HG03280 (cell line): ENCODE results near the gene SERPINA4.

ENCODE experiments used
- ATAC-seq: cut with Tn5 transposase; IDR thresholded peaks from one replicate; pipeline ENCODE4 v1.9.1; 2021; ENCODE audit warnings: mild to moderate bottlenecking, moderate library complexity; ENCODE audit not compliant: unreplicated experiment

Gene SERPINA4

DNA sequence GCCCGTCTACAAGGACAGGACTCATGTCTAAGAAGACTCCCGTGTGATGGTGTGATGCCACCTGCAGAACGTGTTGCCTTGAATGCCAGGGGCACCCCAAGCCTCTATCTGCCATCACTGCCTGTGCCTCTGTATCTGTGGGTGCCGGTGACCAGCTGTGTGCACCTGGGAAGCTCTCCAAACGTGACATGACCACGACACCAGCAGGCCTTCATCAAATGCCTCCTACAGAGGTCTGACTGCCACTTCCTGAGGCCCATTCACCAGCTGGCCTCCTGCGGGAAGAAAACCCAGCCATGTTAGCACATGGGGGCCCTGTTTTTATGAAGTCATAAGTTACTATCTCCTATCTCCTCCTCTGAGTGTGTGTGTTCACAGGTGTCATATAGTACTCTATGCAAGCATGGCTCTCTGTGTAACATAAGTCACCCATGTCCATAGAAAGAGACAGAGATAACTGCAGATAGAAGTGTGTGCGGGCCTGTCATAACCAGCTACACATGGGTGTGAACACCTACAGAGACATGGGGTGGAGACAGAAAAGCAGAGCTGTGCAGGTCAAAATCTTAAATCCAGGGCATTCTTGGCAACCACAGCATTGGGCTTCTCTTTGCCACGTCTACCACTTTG is 18.3 kb upstream of the SERPINA4 start:
- ATAC-seq: no peak

GRCh38 chr14:94543449-94544124 is 17.7 kb upstream of the SERPINA4 start:
- ATAC-seq: no peak

- no peak for ATAC-seq
Observed at GRCh38 chr14:94544726-94545125, 16.5 kb upstream of the SERPINA4 start.

GRCh38 chr14:94545131-94545841 is 16.0 kb upstream of the SERPINA4 start:
- no peak for ATAC-seq

GRCh38 chr14:94547151-94547680 is 14.0 kb upstream of the SERPINA4 start:
- ATAC-seq: no peak

GRCh38 chr14:94547726-94548125 is 13.5 kb upstream of the SERPINA4 start:
- no peak for ATAC-seq

- no peak for ATAC-seq
Observed at GRCh38 chr14:94548131-94548998, 12.9 kb upstream of the SERPINA4 start.

GRCh38 chr14:94548999-94549985 is 11.9 kb upstream of the SERPINA4 start:
- ATAC-seq: no peak

DNA sequence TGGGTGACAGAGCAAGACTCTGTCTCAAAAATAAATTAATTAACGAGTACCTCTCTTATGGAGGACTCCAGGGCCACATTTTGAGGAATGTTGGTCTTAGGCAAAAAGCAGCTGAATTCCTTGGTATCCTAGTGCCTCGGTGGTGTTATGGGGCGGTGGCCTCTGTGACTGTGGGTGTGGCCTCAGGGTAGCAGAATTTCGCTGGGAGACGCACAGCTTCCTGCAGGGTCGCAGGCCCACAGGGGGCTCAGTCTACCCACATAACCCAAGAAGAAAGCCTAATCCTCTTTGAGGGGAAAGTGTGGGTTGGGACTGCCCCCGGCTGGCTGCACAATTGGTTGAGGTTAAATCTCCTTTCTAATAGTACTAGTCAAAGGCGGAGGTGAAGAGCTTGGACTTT is 11.2 kb upstream of the SERPINA4 start:
- ATAC-seq: no peak

GRCh38 chr14:94555991-94556390 is 5.3 kb upstream of the SERPINA4 start:
- no peak for ATAC-seq

GRCh38 chr14:94557327-94557726 is 3.9 kb upstream of the SERPINA4 start:
- no peak for ATAC-seq

DNA sequence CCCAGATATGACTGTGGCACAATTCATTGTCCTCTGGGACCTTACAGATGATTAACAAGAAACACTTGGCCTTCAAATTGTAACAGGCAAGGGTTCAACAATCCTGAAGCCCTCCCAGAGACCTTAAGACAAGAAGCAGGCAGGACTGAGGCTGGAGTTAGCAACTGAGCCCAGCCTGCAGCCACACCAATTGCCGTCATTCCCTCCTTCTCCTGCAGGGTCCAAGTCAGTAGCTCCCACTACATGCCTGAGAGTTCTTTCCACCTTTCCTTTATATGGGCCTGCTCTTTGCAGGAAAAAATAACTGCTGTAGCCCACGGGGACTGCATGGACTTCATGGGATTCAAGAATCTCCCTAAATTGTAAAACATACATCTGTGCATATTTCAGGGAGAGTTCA is 2.4 kb upstream of the SERPINA4 start:
- ATAC-seq: no peak

DNA sequence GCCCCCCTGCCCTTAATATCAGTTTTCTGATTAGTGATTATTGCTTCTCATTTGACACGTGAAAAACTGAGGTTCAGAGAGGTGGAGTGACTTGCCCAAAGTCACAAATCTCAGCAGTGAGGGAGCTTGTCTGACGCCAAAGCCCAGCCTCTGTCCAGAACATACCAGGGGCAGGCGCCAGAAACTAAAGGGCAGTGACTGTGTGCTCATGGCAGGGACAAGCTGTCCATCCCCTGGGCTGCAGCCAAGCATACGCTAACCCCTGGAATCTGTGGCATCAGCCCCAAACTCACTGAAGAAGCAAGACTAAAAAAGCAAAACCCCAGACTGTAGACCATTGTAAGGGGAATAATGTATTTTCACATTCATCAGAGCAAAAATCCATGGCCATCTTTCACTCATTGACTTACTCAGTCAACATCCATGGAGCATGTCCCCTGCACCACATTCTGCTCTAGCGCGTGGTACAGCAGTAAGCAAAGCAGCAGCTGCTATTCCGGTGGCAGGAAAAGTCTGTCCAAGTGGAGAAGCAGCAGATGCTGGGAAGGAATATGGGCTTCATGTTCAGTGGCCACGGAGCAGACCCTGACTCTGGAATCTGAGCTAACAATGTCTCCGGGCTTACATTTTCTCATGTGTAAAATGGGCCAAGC is 1.5 kb upstream of the SERPINA4 start:
- ATAC-seq: no peak

DNA sequence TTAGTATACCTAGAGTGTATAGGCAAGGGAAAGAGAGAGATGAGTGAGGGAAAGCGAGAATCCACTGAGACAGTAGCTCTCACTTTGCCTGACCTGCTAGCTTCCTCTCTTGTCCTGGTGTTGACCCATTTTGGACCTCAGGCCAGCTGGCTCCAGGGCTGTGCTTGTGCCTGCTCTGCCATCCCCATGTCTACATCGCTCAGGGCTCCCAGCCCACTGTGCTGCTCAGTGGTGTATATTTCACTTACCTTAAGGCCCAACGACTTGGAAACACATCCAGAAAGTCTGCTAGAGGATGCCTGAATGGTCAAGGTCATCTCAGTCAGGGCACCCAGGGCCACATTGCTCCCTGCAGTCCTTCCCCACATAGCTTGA is 964 bp upstream of the SERPINA4 start:
- ATAC-seq: no peak

DNA sequence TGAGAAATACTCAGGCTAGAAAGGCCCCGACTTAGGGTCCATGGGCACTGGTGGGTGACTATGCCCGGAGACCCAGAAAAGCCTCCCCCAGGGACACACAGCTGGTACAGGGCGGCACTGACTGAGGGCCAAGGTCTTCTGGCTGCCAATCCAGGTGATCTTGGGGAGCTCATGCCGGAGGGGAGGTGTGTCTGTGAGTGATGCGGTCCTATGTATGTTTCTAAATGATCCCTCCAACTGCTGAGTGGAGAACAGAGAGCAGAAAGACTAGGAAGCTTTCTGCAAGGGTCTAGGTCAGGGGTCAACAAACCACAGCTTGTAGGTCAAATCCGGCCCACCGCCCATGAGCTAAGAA is 391 bp downstream of the SERPINA4 start:
- no peak for ATAC-seq

GRCh38 chr14:94562022-94562421 is 780 bp downstream of the SERPINA4 start:
- no peak for ATAC-seq

DNA sequence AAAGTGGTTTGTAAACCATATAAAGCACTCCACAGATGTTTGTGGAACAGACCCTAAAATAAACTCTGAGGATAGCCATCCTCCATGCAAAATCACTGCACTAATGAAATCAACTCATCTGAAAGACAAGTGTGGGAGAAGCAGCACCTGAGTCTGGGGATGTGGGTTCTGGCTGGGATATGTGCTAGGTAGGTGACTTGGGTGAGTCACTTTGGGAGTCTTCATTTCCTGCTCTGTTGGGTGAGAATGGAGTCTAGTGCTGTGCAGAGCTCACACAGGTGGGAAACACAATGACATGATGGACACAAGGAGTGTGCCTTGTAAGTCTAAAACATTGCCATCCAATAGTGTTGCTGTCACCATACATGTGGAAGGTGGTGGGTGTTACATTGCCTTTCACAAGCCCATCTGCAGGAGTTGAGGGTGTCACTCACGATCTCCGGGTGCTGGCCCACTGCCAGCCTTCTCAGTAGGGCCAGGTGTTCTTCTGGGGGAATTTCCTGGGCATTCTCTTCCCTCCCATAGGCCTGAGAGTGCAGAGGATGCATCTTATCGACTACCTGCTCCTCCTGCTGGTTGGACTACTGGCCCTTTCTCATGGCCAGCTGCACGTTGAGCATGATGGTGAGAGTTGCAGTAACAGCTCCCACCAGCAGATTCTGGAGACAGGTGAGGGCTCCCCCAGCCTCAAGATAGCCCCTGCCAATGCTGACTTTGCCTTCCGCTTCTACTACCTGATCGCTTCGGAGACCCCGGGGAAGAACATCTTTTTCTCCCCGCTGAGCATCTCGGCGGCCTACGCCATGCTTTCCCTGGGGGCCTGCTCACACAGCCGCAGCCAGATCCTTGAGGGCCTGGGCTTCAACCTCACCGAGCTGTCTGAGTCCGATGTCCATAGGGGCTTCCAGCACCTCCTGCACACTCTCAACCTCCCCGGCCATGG is 2.0 kb downstream of the SERPINA4 start:
- no peak for ATAC-seq

DNA sequence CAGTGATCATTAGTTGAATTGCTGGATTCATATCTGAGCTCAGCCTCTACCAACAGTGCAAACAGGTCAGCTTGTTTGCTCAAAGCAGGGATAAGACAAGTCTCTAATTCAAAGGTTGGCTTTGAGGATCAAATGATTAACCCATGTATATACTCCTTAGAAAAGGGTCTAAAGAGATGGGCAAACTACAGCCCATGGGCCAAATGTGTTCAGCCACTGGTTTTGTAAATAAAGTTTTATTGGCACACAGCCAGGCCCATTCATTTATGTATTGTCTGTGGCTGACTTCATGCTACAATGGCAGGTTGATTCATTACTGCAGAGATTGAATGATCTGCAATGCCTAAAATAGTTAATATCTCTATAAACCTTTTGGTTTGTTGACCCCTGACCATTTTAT is 3.1 kb downstream of the SERPINA4 start:
- no peak for ATAC-seq
